22Rv1 (cell line): ENCODE data around the gene RHBDL3.

Experiments
- H3K27ac ChIP-seq: fragments of 450-650 bp; 2 replicates; pipeline ENCODE4 v1.5.1; 2017
- ZFX ChIP-seq: fragments of 450-650 bp; IDR thresholded peaks from 2 replicates; pipeline ENCODE4 v1.6.1; 2017; ENCODE audit warnings: antibody characterized with exemption, borderline replicate concordance
- TF ChIP-seq, protein P1 (sequence below): fragments of 450-650 bp; IDR thresholded peaks from 2 replicates; pipeline ENCODE4 v1.5.1; 2017; ENCODE audit warnings: mild to moderate bottlenecking

RHBDL3 gene

GRCh38 chr17:32341141-32341856, 75.7 kb downstream of the RHBDL3 start:
- H3K27ac ChIP-seq: peak overlapping the region; percentile 86
- TF ChIP-seq ZFX: no peak
- TF ChIP-seq, protein P1, sequence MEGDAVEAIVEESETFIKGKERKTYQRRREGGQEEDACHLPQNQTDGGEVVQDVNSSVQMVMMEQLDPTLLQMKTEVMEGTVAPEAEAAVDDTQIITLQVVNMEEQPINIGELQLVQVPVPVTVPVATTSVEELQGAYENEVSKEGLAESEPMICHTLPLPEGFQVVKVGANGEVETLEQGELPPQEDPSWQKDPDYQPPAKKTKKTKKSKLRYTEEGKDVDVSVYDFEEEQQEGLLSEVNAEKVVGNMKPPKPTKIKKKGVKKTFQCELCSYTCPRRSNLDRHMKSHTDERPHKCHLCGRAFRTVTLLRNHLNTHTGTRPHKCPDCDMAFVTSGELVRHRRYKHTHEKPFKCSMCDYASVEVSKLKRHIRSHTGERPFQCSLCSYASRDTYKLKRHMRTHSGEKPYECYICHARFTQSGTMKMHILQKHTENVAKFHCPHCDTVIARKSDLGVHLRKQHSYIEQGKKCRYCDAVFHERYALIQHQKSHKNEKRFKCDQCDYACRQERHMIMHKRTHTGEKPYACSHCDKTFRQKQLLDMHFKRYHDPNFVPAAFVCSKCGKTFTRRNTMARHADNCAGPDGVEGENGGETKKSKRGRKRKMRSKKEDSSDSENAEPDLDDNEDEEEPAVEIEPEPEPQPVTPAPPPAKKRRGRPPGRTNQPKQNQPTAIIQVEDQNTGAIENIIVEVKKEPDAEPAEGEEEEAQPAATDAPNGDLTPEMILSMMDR: no peak

- peak within 1 kb of the TSS; percentile 86 for H3K27ac ChIP-seq
Measured at GRCh38 chr17:32341857-32342602, 76.4 kb downstream of the RHBDL3 start, which contains the start of gene C17orf75. TSS of gene C17orf75 (minus strand) at chr17:32342173. CDS start at chr17:32342139, 34 bp downstream.

GRCh38 chr17:32342603-32343325, 77.1 kb downstream of the RHBDL3 start:
- H3K27ac ChIP-seq: peak overlapping the region; percentile 86
- TF ChIP-seq, protein P1: no peak
- TF ChIP-seq ZFX: no peak

More at GRCh38 chr17:32341857-32342602, 76.4 kb downstream of the RHBDL3 start, which contains the start of gene C17orf75:
- TF ChIP-seq, protein P1: no peak
- TF ChIP-seq ZFX: peak; percentile 83; the same call in 1 of the 2 replicates

DNA sequence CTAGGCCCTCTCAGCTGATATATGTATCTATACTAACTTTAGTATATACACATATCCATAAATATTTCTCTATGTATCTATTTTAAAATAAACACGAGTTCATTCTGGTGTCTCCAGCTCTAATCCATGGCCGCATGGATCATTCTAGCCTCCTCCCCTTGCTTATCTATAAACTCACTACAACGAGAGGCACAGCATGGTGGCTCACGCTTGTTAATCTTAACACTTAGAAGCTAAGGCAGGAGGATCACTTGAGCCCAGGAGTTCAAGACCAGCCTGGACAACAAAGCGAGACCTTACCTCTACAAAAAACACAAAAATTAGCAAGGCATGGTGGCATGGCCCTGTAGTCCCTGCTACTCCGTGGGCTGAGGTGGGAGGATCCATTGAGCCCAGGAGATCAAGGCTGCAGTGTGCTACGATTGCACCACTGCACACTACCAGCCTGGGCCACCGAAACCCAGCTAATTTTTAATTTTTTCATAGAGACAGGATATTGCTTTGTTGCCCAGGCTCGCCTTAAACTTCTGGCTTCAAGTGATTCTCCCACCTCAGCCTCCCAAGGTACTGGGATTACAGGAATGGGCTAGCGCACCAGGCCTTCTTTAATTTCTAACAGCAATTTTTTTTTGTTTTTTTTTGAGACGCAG, 80.4 kb downstream of the RHBDL3 start:
- TF ChIP-seq ZFX: no peak
- TF ChIP-seq, protein P1: no peak
- no peak overlapping the region for H3K27ac ChIP-seq

DNA sequence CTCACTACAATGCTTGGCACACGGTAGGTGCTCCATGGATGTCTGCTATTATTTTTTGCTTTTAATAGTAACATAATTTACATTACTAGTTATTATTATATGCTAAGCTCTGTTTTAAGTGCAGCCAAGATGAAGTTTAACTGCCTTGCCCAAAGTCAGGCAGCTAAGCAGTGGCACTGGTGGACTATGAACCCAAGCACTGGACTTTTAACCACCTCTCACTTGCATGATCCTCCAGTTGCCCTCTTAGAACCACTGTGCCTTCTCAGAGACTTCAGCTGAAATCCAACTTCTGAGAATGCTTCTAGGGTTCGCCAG, 82.8 kb downstream of the RHBDL3 start:
- H3K27ac ChIP-seq: no peak overlapping the region
- TF ChIP-seq, protein P1: no peak
- TF ChIP-seq ZFX: no peak

DNA sequence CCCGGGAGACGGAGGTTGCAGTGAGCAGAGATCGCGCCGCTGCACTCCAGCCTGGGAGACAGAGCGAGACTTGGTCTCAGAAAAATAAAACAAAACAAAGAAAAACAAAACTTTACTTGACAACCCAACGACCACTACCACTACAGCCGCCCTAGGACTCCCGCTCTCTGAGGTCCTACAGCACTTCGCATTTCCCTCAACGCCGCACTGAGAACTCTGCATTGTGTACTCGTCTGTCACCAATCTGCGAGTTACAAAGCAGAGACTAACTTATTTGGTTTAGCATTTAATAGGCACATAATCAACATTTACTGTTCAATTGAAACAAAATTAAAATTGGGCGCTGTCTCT, 83.8 kb downstream of the RHBDL3 start:
- TF ChIP-seq ZFX: no peak
- TF ChIP-seq, protein P1: no peak
- peak overlapping the region; percentile 95 for H3K27ac ChIP-seq
